Endothelial cell of umbilical vein (primary cell): ENCODE measurements around the gene BCL7A. TPM values are rescaled to one million over a fixed set of nuclear protein-coding genes. Genes with fewer than 3 reads are reported as not detected.

Experiments
- BruUV-seq: library from RNA; stranded (reverse); fragments of 400-500 nt; replicated peaks from 2 replicates; lab custom pipeline; 2021; lab: Mats Ljungman, UMichigan
- CTCF ChIA-PET: fragments of 300-600, 350-600 bp; sonication (Branson Sonifier 250); formaldehyde crosslinking; loops from one replicate; lab custom pipeline; 2021; ENCODE audit warnings: antibody characterized with exemption, inconsistent platforms; lab: Charles Lee
- POLR2A ChIA-PET: fragments of 300-600, 350-600 bp; sonication (Branson Sonifier 250); formaldehyde crosslinking; loops from one replicate; lab custom pipeline; 2021; ENCODE audit warnings: antibody characterized with exemption, inconsistent platforms; lab: Charles Lee
- DNase-seq: peaks from one replicate; pipeline ENCODE4 v3.0.0-alpha.2; 2011; ENCODE audit warnings: low read depth, low spot score
- FAIRE-seq: peaks from 2 replicates; lab custom pipeline; 2011; peaks lifted over from hg19 to GRCh38; lab: Jason Lieb, UNC
- H2AFZ ChIP-seq: 2 replicates; pipeline ENCODE4 v1.6.0; 2012; ENCODE audit warnings: low read depth, low read length, control low read depth, inconsistent platforms
- H3K27ac ChIP-seq: 2 replicates; pipeline ENCODE4 v1.5.1; 2011; ENCODE audit warnings: low read depth, mild to moderate bottlenecking, control low read depth, low read length, moderate library complexity; ENCODE audit not compliant: insufficient read depth
- H3K27me3 ChIP-seq, 2 experiments: 2 replicates each; pipeline versions ENCODE4 v1.6.0 to v1.6.1; 2011; ENCODE audit warnings: low read length in 2 of 2, mixed read lengths in 1 of 2; ENCODE audit not compliant: control insufficient read depth in 2 of 2, insufficient read depth in 2 of 2
- H3K36me3 ChIP-seq, 2 experiments: 2 replicates in 1 of 2; 3 replicates in 1 of 2; pipeline ENCODE4 v1.5.1; 2011; ENCODE audit warnings: low read length in 2 of 2, mild to moderate bottlenecking in 1 of 2, moderate library complexity in 1 of 2; ENCODE audit not compliant: control insufficient read depth in 2 of 2, insufficient read depth in 2 of 2; ENCODE audit errors: extremely low read depth in 1 of 2
- H3K4me1 ChIP-seq: 3 replicates; pipeline ENCODE4 v1.5.1; 2011; ENCODE audit warnings: mild to moderate bottlenecking, low read length; ENCODE audit not compliant: control insufficient read depth, insufficient read depth; ENCODE audit errors: extremely low read depth
- H3K4me2 ChIP-seq: 2 replicates; pipeline ENCODE4 v1.6.1; 2011; ENCODE audit warnings: low read length, control low read depth, mixed read lengths; ENCODE audit not compliant: insufficient read depth
- H3K4me3 ChIP-seq, 3 experiments: fragments of 200-600 bp in 1 of 3; sonication (generic), shearing (Covaris generic) in 1 of 3; replicated peaks in 1 of 3; 2 replicates each; pipeline ENCODE4 v1.5.1; 2011 to 2016; ENCODE audit warnings: control low read depth in 3 of 3, low read length in 3 of 3, mild to moderate bottlenecking in 2 of 3, inconsistent platforms in 1 of 3, low read depth in 1 of 3, moderate library complexity in 1 of 3; ENCODE audit not compliant: insufficient read depth in 1 of 3
- H3K79me2 ChIP-seq: 2 replicates; pipeline ENCODE4 v1.6.0; 2012; ENCODE audit warnings: low read length, inconsistent platforms; ENCODE audit not compliant: control insufficient read depth, insufficient read depth
- H3K9ac ChIP-seq: replicated peaks from 2 replicates; pipeline ENCODE3; 2011; ENCODE audit warnings: low read length, control low read depth; ENCODE audit not compliant: insufficient read depth; ENCODE audit errors: extremely low read depth
- H3K9me1 ChIP-seq: replicated peaks from 3 replicates; pipeline ENCODE4 v1.6.0; 2011; ENCODE audit warnings: mild to moderate bottlenecking, low read length; ENCODE audit not compliant: control insufficient read depth, insufficient read depth; ENCODE audit errors: extremely low read depth
- H3K9me3 ChIP-seq: replicated peaks from 2 replicates; pipeline ENCODE4 v1.5.1; 2012; ENCODE audit warnings: low read length, inconsistent platforms; ENCODE audit not compliant: control insufficient read depth, insufficient read depth
- H4K20me1 ChIP-seq: replicated peaks from 2 replicates; pipeline ENCODE3; 2011; ENCODE audit warnings: mild to moderate bottlenecking, low read length; ENCODE audit not compliant: control insufficient read depth, insufficient read depth; ENCODE audit errors: extremely low read depth
- EZH2 ChIP-seq: IDR thresholded peaks from 2 replicates; pipeline ENCODE4 v1.6.1; 2012; ENCODE audit warnings: borderline replicate concordance, low read depth, mild to moderate bottlenecking, moderate library complexity, low read length, inconsistent platforms; ENCODE audit not compliant: severe bottlenecking
- FOS ChIP-seq: IDR thresholded peaks from 2 replicates; pipeline ENCODE4 v1.6.1; 2011; ENCODE audit warnings: mild to moderate bottlenecking, low read length, moderate library complexity, borderline replicate concordance; ENCODE audit not compliant: insufficient read depth
- GATA2 ChIP-seq: IDR thresholded peaks from 2 replicates; pipeline ENCODE4 v1.7.0; 2011; ENCODE audit warnings: low read depth, mild to moderate bottlenecking, moderate library complexity, mixed read lengths, low read length; ENCODE audit not compliant: insufficient read length, insufficient read depth
- JUN ChIP-seq: IDR thresholded peaks from 2 replicates; pipeline ENCODE4 v1.6.1; 2011; ENCODE audit warnings: borderline replicate concordance, low read depth; ENCODE audit not compliant: insufficient read length, insufficient read depth
- MYC ChIP-seq: IDR thresholded peaks from one replicate; pipeline ENCODE4 v1.6.1; 2011; ENCODE audit warnings: mild to moderate bottlenecking, low read depth, low read length
- POLR2A ChIP-seq: IDR thresholded peaks from 2 replicates; pipeline ENCODE4 v1.6.1; 2012; ENCODE audit warnings: low read depth, mild to moderate bottlenecking, control low read depth, low read length
- POLR2AphosphoS5 ChIP-seq: IDR thresholded peaks from 2 replicates; pipeline ENCODE4 v1.6.1; 2012; ENCODE audit warnings: low read depth, mild to moderate bottlenecking, control low read depth, low read length, moderate library complexity; ENCODE audit not compliant: insufficient read depth
- dilution Hi-C: fragments of 300-500 bp; cut with MboI; formaldehyde crosslinking; loops from one replicate; pipeline ENCODE4 v1.15.0; 2019; ENCODE audit warnings: low sequenced_read_pairs; ENCODE audit not compliant: extremely low pct_ligation_motif_present
- intact Hi-C: fragments of 100-400 bp; cut with micrococcal nuclease; formaldehyde crosslinking; loops from one replicate; pipeline ENCODE4 v1.10.0; 2022
- polyA plus RNA-seq, 4 experiments: library from polyadenylated mRNA; depleted of rRNA in 3 of 4; stranded (reverse) in 3 of 4; unstranded in 1 of 4; fragments of >200 nt; gene quantifications; 2 replicates each; pipeline versions ENCODE4 v1.2.1 to v1.2.3, GENCODE V29; 2011 to 2012; ENCODE audit warnings: missing spikeins in 1 of 4
- total RNA-seq: library from RNA; stranded (reverse); gene quantifications from 2 replicates; pipeline ENCODE4 v1.2.3, GENCODE V29; 2021
- TF ChIP-seq, protein P1 (sequence below), 2 donors: IDR thresholded peaks; 1 replicate in 1 of 2; 2 replicates in 1 of 2; pipeline ENCODE4 v1.5.1; 2011; ENCODE audit warnings: low read length in 2 of 2, mild to moderate bottlenecking in 2 of 2, moderate library complexity in 2 of 2, control low read depth in 1 of 2, inconsistent platforms in 1 of 2, low read depth in 1 of 2; ENCODE audit not compliant: insufficient read depth in 1 of 2; ENCODE audit errors: extremely low read depth in 1 of 2
- TF ChIP-seq, protein P2 (sequence below): IDR thresholded peaks from 2 replicates; pipeline ENCODE4 v1.6.1; 2011; ENCODE audit not compliant: insufficient read depth, insufficient read length

BCL7A gene
- total and polyA plus RNA-seq, 2 donors (not counting 3 experiments of a cell fraction or from before 2014, with no cell fraction given), result 9.7 to 11.1 TPM

DNA sequence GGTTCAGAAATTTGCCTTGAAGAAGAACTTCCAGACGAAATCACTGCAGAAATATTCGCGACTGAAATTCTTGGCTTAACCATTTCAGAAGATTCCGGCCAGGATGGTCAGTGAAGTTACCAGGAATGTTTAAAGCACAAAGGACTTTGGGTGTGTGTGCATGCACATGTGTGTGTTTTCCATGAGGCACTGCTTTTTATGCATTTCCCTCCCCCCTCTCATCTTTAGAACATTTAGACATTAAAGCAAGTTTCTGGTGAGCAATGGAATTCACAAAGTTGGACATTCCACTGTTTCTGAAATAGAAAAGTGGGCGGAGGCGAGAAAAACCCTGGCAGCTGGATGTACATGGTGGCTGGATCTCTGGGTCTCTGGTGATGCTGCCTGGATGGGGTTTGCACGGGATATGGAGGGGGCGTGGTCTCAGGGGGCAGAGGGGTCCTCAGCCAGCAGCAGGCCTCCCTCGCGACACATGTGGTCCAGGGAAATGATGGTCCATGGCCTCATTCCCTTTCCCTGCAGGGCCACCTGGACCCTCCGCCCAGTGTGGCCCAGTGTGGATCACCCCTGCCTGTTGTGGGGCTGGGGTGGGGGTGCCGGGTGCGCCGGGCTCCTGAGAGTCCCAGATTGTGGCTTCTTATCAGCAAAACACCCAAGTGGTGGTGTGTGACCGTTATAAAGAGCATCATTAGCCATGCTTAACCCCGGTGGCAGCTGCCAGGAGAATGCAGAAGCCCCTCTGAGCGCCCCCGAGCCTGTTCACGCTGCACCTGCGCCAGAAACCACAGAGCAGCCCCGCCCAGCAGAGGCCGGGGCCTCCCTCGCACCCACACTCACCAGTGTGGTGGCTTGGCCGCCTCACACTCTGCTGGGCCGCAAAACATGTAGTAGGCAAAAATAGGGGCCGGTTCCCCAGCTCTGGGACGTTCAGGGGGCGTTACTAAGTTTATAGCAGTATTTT lies 17.8 kb upstream of the BCL7A start:
- CTCF ChIA-PET, result interaction anchor here (0.8 kb wide), 1 partner anchor 14 kb away, joined by 3 read pairs; no protein-coding TSS in a partner anchor
- TF ChIP-seq, protein P1, sequence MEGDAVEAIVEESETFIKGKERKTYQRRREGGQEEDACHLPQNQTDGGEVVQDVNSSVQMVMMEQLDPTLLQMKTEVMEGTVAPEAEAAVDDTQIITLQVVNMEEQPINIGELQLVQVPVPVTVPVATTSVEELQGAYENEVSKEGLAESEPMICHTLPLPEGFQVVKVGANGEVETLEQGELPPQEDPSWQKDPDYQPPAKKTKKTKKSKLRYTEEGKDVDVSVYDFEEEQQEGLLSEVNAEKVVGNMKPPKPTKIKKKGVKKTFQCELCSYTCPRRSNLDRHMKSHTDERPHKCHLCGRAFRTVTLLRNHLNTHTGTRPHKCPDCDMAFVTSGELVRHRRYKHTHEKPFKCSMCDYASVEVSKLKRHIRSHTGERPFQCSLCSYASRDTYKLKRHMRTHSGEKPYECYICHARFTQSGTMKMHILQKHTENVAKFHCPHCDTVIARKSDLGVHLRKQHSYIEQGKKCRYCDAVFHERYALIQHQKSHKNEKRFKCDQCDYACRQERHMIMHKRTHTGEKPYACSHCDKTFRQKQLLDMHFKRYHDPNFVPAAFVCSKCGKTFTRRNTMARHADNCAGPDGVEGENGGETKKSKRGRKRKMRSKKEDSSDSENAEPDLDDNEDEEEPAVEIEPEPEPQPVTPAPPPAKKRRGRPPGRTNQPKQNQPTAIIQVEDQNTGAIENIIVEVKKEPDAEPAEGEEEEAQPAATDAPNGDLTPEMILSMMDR (IDR thresholded peaks at IDR 0.05; ENCODE audit: extremely low read depth in 1 of 2, insufficient read depth in 1 of 2, low read depth in 1 of 2, low read length in 2 of 2), result no peak
- TF ChIP-seq JUN, result no peak
- no peak for TF ChIP-seq FOS
- no peak for TF ChIP-seq POLR2A
- no peak for TF ChIP-seq GATA2
- no peak for TF ChIP-seq POLR2AphosphoS5
- TF ChIP-seq MYC, result no peak
- TF ChIP-seq, protein P2, sequence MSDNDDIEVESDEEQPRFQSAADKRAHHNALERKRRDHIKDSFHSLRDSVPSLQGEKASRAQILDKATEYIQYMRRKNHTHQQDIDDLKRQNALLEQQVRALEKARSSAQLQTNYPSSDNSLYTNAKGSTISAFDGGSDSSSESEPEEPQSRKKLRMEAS, result no peak
- TF ChIP-seq EZH2, result no peak
- Histone ChIP-seq H3K9ac (no peak overlapping the region), H4K20me1 (no peaks in the 10 kb centered on the region), H3K9me3 (no peaks in the 10 kb centered on the region), H3K4me1 (no peaks in the 10 kb centered on the region), H3K27ac (no peak overlapping the region), H3K4me2 (no peak overlapping the region), H3K4me3 (no peak overlapping the region), H3K79me2 (no peaks in the 10 kb centered on the region), H3K27me3 (no peaks in the 10 kb centered on the region), H2AFZ (no peak overlapping the region), H3K9me1 (no peaks in the 10 kb centered on the region), H3K36me3 (no peaks in the 10 kb centered on the region)
- POLR2A ChIA-PET, result no interaction called here
- peak; percentile 21 for FAIRE-seq
- intact Hi-C loops, result no loop called here
- no peak for DNase-seq
- BruUV-seq, result no TSS peak
- dilution Hi-C loops, result no loop called here
